Keratinocyte (primary cell): ENCODE measurements around the gene KIF13A. TPM values are rescaled to one million over a fixed set of nuclear protein-coding genes. Genes with fewer than 3 reads are reported as not detected.
A peak's percentile ranks its signal among the peaks of the same experiment; 100 is the strongest.

Experiments
- DNase-seq: peaks from one replicate; pipeline ENCODE4 v3.0.0-alpha.2; 2011; ENCODE audit warnings: low read depth, missing footprints, low spot score
- FAIRE-seq: peaks from 2 replicates; lab custom pipeline; 2011; peaks lifted over from hg19 to GRCh38; lab: Jason Lieb, UNC
- H2AFZ ChIP-seq: 2 replicates; pipeline ENCODE4 v1.6.0; 2012; ENCODE audit warnings: low read length, control low read depth, inconsistent platforms; ENCODE audit not compliant: control insufficient read depth
- H3K27ac ChIP-seq: 2 replicates; pipeline ENCODE4 v1.5.1; 2011; ENCODE audit warnings: low read length; ENCODE audit not compliant: control insufficient read depth, insufficient read depth
- H3K27me3 ChIP-seq: 3 replicates; pipeline ENCODE4 v1.6.0; 2011; ENCODE audit warnings: low read length; ENCODE audit not compliant: control insufficient read depth, insufficient read depth; ENCODE audit errors: extremely low read depth
- H3K36me3 ChIP-seq, 2 experiments: 2 replicates in 1 of 2; 3 replicates in 1 of 2; pipeline ENCODE4 v1.5.1; 2011; ENCODE audit warnings: low read length in 2 of 2, mild to moderate bottlenecking in 1 of 2; ENCODE audit not compliant: control insufficient read depth in 2 of 2, insufficient read depth in 2 of 2; ENCODE audit errors: extremely low read depth in 1 of 2
- H3K4me1 ChIP-seq: 3 replicates; pipeline ENCODE4 v1.5.1; 2011; ENCODE audit warnings: low read length; ENCODE audit not compliant: control insufficient read depth, insufficient read depth; ENCODE audit errors: extremely low read depth
- H3K4me2 ChIP-seq: 3 replicates; pipeline ENCODE4 v1.6.0; 2011; ENCODE audit warnings: low read depth, low read length; ENCODE audit not compliant: control insufficient read depth, insufficient read depth; ENCODE audit errors: extremely low read depth
- H3K4me3 ChIP-seq, 3 experiments: fragments of 200-600 bp in 1 of 3; sonication (generic) in 1 of 3; 2 replicates in 2 of 3; 3 replicates in 1 of 3; pipeline ENCODE4 v1.5.1; 2011 to 2016; ENCODE audit warnings: low read length in 3 of 3, mild to moderate bottlenecking in 3 of 3, control low read depth in 2 of 3, inconsistent platforms in 1 of 3, low read depth in 1 of 3, mixed read lengths in 1 of 3, mixed run types in 1 of 3, moderate library complexity in 1 of 3; ENCODE audit not compliant: control insufficient read depth in 2 of 3, insufficient read depth in 2 of 3; ENCODE audit errors: extremely low read depth in 1 of 3
- H3K79me2 ChIP-seq: 2 replicates; pipeline ENCODE4 v1.6.0; 2012; ENCODE audit warnings: low read length; ENCODE audit not compliant: control insufficient read depth, insufficient read depth
- H3K9ac ChIP-seq: 3 replicates; pipeline ENCODE4 v1.6.0; 2011; ENCODE audit warnings: low read length; ENCODE audit not compliant: control insufficient read depth, insufficient read depth; ENCODE audit errors: extremely low read depth
- H3K9me1 ChIP-seq: 3 replicates; pipeline ENCODE4 v1.6.0; 2011; ENCODE audit warnings: low read length; ENCODE audit not compliant: control insufficient read depth, insufficient read depth; ENCODE audit errors: extremely low read depth
- H3K9me3 ChIP-seq: 2 replicates; pipeline ENCODE4 v1.5.1; 2012; ENCODE audit warnings: low read depth, low read length; ENCODE audit not compliant: control insufficient read depth
- H4K20me1 ChIP-seq: 3 replicates; pipeline ENCODE4 v1.6.0; 2011; ENCODE audit warnings: low read length; ENCODE audit not compliant: control insufficient read depth, insufficient read depth; ENCODE audit errors: extremely low read depth
- CTCF ChIP-seq, 3 experiments: IDR thresholded peaks in 1 of 3; conservative IDR thresholded peaks in 1 of 3; optimal IDR thresholded peaks in 1 of 3; 2 replicates in 2 of 3; 3 replicates in 1 of 3; pipeline versions ENCODE3 to v1.5.1; 2011; ENCODE audit warnings: low read length in 3 of 3, mild to moderate bottlenecking in 3 of 3, moderate library complexity in 2 of 3, control low read depth in 1 of 3, inconsistent platforms in 1 of 3; ENCODE audit not compliant: insufficient read depth in 2 of 3; ENCODE audit errors: extremely low read depth in 1 of 3
- EZH2 ChIP-seq: IDR thresholded peaks from one replicate; pipeline ENCODE4 v1.6.1; 2012; ENCODE audit warnings: inconsistent platforms, mild to moderate bottlenecking, low read length, moderate library complexity
- dilution Hi-C: fragments of 300-500 bp; cut with MboI; formaldehyde crosslinking; loops from one replicate; pipeline ENCODE4 v1.7.0; 2020; ENCODE audit warnings: low sequenced_read_pairs; ENCODE audit not compliant: extremely low pct_ligation_motif_present
- polyA plus RNA-seq, 5 experiments: library from polyadenylated mRNA; depleted of rRNA in 3 of 5; stranded (reverse) in 3 of 5; stranded (forward) in 1 of 5; unstranded in 1 of 5; fragments of >200 nt; gene quantifications; 1 replicate in 1 of 5; 2 replicates in 3 of 5; 3 replicates in 1 of 5; pipeline versions ENCODE4 v1.2.1 to v1.2.3, GENCODE V29; 2011 to 2012; ENCODE audit warnings: missing spikeins in 2 of 5, low read depth in 1 of 5, low replicate concordance in 1 of 5

KIF13A gene
- polyA plus RNA-seq, 1 donor (not counting 4 experiments of a cell fraction or from before 2014, with no cell fraction given): 96.2 TPM

GRCh38 chr6:17877196-17877894, 110.1 kb downstream of the KIF13A start:
- peak overlapping the region; percentile 2 for H3K27ac ChIP-seq
- no peak overlapping the region for H3K4me3 ChIP-seq
- H3K4me1 ChIP-seq: peaks cover 23% of the 10 kb centered on the region
- H2AFZ ChIP-seq: no peak overlapping the region
- dilution Hi-C loops: no loop called here
- no peaks in the 10 kb centered on the region for H3K9me1 ChIP-seq
- DNase-seq (no peak), FAIRE-seq (no peak)
- peaks cover 41% of the 10 kb centered on the region for H3K79me2 ChIP-seq
- peak overlapping the region; percentile 24 for H3K4me2 ChIP-seq
- no peaks in the 10 kb centered on the region for H4K20me1 ChIP-seq
- no peak for TF ChIP-seq EZH2
- TF ChIP-seq CTCF (optimal IDR thresholded peaks at IDR 0.05 in 1 of 3, IDR thresholded peaks at IDR 0.05 in 1 of 3, conservative IDR thresholded peaks at IDR 0.05 in 1 of 3; ENCODE audit: extremely low read depth in 1 of 3, insufficient read depth in 2 of 3, low read length in 3 of 3): no peak
- H3K27me3 ChIP-seq: no peaks in the 10 kb centered on the region
- H3K9me3 ChIP-seq: no peaks in the 10 kb centered on the region
- no peak overlapping the region for H3K9ac ChIP-seq
- peaks cover 0 to 6% of the 10 kb centered on the region in 2 experiments for H3K36me3 ChIP-seq

GRCh38 chr6:17874753-17875152, 112.7 kb downstream of the KIF13A start:
- H3K4me2 ChIP-seq: no peak overlapping the region
- peaks cover 25% of the 10 kb centered on the region for H3K79me2 ChIP-seq
- TF ChIP-seq EZH2: no peak
- TF ChIP-seq CTCF (optimal IDR thresholded peaks at IDR 0.05 in 1 of 3, IDR thresholded peaks at IDR 0.05 in 1 of 3, conservative IDR thresholded peaks at IDR 0.05 in 1 of 3; ENCODE audit: extremely low read depth in 1 of 3, insufficient read depth in 2 of 3, low read length in 3 of 3): no peak
- no peak overlapping the region for H3K27ac ChIP-seq
- H3K9me3 ChIP-seq: no peaks in the 10 kb centered on the region
- no peak overlapping the region for H2AFZ ChIP-seq
- H3K4me3 ChIP-seq: no peak overlapping the region
- H3K27me3 ChIP-seq: no peaks in the 10 kb centered on the region
- DNase-seq: no peak
- no peaks in the 10 kb centered on the region for H4K20me1 ChIP-seq
- no peak overlapping the region for H3K9ac ChIP-seq
- H3K36me3 ChIP-seq: peaks cover 2 to 3% of the 10 kb centered on the region in 2 experiments
- no peak for FAIRE-seq
- peaks cover 35% of the 10 kb centered on the region for H3K4me1 ChIP-seq
- dilution Hi-C loops: no loop called here
- no peaks in the 10 kb centered on the region for H3K9me1 ChIP-seq
